WTC11 (cell line): ENCODE measurements around the gene SGSM2. TPM values are rescaled to one million over a fixed set of nuclear protein-coding genes. Genes with fewer than 3 reads are reported as not detected.
"Not testable (repeated sequence)": the region's sequence is repeated elsewhere in the genome, so short reads cannot be mapped to it uniquely, and the experiment has no call there.

Experiments used
- ATAC-seq: fragments of 200-7000 bp; cut with Tn5 transposase; 2 replicates; pipeline ENCODE4 v1.10.0; 2021; ENCODE audit warnings: mild to moderate bottlenecking, moderate library complexity
- CTCF ChIA-PET: fragments of 300-600 bp; sonication (Branson Sonifier 250); formaldehyde crosslinking; loops from one replicate; lab custom pipeline; 2021; ENCODE audit warnings: antibody characterized with exemption; lab: Charles Lee
- POLR2A ChIA-PET: fragments of 350-600 bp; sonication (Branson Sonifier 250); formaldehyde crosslinking; loops from one replicate; lab custom pipeline; 2021; ENCODE audit warnings: antibody characterized with exemption; lab: Charles Lee
- DNase-seq: peaks from one replicate; pipeline ENCODE4 v3.0.0; 2021; ENCODE audit warnings: low spot score
- H3K27ac Mint-ChIP-seq: 2 replicates; pipeline ENCODE4 v1.8.0; 2021; ENCODE audit warnings: mixed read lengths
- H3K27me3 Mint-ChIP-seq: 2 replicates; pipeline ENCODE4 v1.8.0; 2021; ENCODE audit warnings: low read depth, mild to moderate bottlenecking, moderate library complexity, mixed read lengths
- H3K36me3 Mint-ChIP-seq: 2 replicates; pipeline ENCODE4 v1.8.0; 2021; ENCODE audit warnings: mixed read lengths
- H3K4me1 Mint-ChIP-seq: 2 replicates; pipeline ENCODE4 v1.8.0; 2022; ENCODE audit warnings: mixed read lengths
- H3K4me3 Mint-ChIP-seq: 2 replicates; pipeline ENCODE4 v1.8.0; 2021; ENCODE audit warnings: mild to moderate bottlenecking, moderate library complexity, mixed read lengths
- H3K9me3 Mint-ChIP-seq: 2 replicates; pipeline ENCODE4 v1.8.0; 2021; ENCODE audit warnings: mixed read lengths
- CREM ChIP-seq: sonication (generic); formaldehyde crosslinking; IDR thresholded peaks from 2 replicates; pipeline ENCODE4 v1.8.1; 2022; ENCODE audit warnings: mild to moderate bottlenecking, missing genetic modification reagents, moderate library complexity
- FOXJ3 ChIP-seq: sonication (generic); formaldehyde crosslinking; IDR thresholded peaks from 2 replicates; pipeline ENCODE4 v1.9.0; 2021; ENCODE audit warnings: missing genetic modification reagents, mild to moderate bottlenecking, borderline replicate concordance
- KAT7 ChIP-seq: sonication (generic); formaldehyde crosslinking; IDR thresholded peaks from 2 replicates; pipeline ENCODE4 v1.8.1; 2023; ENCODE audit warnings: missing genetic modification reagents, mild to moderate bottlenecking, borderline replicate concordance
- MYBL2 ChIP-seq: sonication (generic); formaldehyde crosslinking; IDR thresholded peaks from 2 replicates; pipeline ENCODE4 v1.8.1; 2023; ENCODE audit warnings: mild to moderate bottlenecking, moderate library complexity, missing genetic modification reagents
- NR1H2 ChIP-seq: sonication (generic); formaldehyde crosslinking; IDR thresholded peaks from 2 replicates; pipeline ENCODE4 v1.9.0; 2021; ENCODE audit warnings: mild to moderate bottlenecking, moderate library complexity, missing genetic modification reagents
- NR2C2 ChIP-seq: sonication (generic); formaldehyde crosslinking; IDR thresholded peaks from 2 replicates; pipeline ENCODE4 v1.8.0; 2022; ENCODE audit warnings: mild to moderate bottlenecking, missing genetic modification reagents
- NR3C1 ChIP-seq: sonication (generic); formaldehyde crosslinking; conservative IDR thresholded peaks from 2 replicates; pipeline ENCODE4 v1.8.1; 2023; ENCODE audit warnings: low read depth, mild to moderate bottlenecking, missing genetic modification reagents
- RELA ChIP-seq: sonication (generic); formaldehyde crosslinking; IDR thresholded peaks from 2 replicates; pipeline ENCODE4 v1.8.1; 2022; ENCODE audit warnings: missing genetic modification reagents, mild to moderate bottlenecking, borderline replicate concordance
- TEAD1 ChIP-seq: sonication (generic); formaldehyde crosslinking; IDR thresholded peaks from 2 replicates; pipeline ENCODE4 v1.8.0; 2022; ENCODE audit warnings: mild to moderate bottlenecking, missing genetic modification reagents
- ZNF219 ChIP-seq: sonication (generic); formaldehyde crosslinking; IDR thresholded peaks from 2 replicates; pipeline ENCODE4 v1.8.0; 2023; ENCODE audit warnings: missing genetic modification reagents, mild to moderate bottlenecking, borderline replicate concordance
- ZNF232 ChIP-seq: sonication (generic); formaldehyde crosslinking; IDR thresholded peaks from 2 replicates; pipeline ENCODE4 v1.8.0; 2022; ENCODE audit warnings: mild to moderate bottlenecking, missing genetic modification reagents
- ZNF396 ChIP-seq: fragments of 250-450 bp; sonication (Bioruptor Pico); IDR thresholded peaks from 2 replicates; pipeline ENCODE4 v1.8.0; 2021; ENCODE audit warnings: mild to moderate bottlenecking, moderate library complexity, borderline replicate concordance
- total RNA-seq: library from RNA; stranded (reverse); gene quantifications from 3 replicates; pipeline ENCODE4 v1.2.3, GENCODE V29; 2021
- TF ChIP-seq, protein P1 (sequence below): sonication (generic); formaldehyde crosslinking; IDR thresholded peaks from 2 replicates; pipeline ENCODE4 v1.8.1; 2023; ENCODE audit warnings: mild to moderate bottlenecking, missing genetic modification reagents, borderline replicate concordance
- TF ChIP-seq, protein P2 (sequence below): fragments of 250-450 bp; sonication (Bioruptor Pico); IDR thresholded peaks from 2 replicates; pipeline ENCODE4 v1.9.0; 2021; ENCODE audit warnings: mild to moderate bottlenecking
- TF ChIP-seq, protein P3 (sequence below): sonication (generic); formaldehyde crosslinking; IDR thresholded peaks from 2 replicates; pipeline ENCODE4 v1.8.1; 2023; ENCODE audit warnings: mild to moderate bottlenecking, moderate library complexity, missing genetic modification reagents
- TF ChIP-seq, protein P4 (sequence below): sonication (generic); formaldehyde crosslinking; conservative IDR thresholded peaks from 2 replicates; pipeline ENCODE4 v1.8.1; 2023; ENCODE audit warnings: mild to moderate bottlenecking, low read depth, missing genetic modification reagents, moderate library complexity

SGSM2 gene
- total RNA-seq, 1 experiment from 2014 or later, result 50.3 TPM

DNA sequence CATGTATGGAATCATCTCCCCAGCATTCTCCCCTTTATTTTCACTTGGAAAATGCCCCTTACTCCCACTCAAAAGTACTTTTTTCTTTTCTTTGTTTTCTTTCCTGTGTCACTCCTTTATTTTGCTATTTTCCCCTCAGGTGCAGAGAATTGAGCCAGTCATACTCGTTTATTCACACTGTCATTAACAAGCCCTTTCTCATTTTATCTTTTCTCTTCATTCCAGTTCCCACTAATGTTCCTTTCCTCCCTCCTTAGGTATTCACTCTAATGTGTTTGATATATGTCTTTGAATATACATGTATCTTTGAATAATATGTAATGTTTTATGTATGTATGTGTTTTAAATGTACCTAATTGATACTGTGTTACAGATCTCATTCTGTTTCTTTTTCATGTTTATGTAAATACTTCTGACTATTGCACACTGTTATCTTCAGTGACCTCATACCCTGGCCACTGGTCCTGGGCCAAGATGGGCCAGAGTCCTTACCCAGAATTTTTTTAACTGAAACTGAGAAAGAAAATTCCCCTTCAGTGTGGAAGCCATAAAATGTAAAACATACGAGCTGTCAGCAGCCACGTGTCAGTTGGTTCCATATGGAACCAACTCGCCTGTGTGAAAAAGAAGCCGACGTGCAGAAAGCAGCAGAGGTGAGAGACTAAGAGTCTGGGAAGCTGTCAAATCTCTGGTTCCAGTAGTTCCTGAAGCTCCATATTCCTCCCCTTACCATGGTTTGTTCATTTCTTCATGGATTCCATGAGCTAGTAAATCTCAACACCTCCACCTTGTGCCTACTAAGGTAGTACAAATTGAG is 27.8 kb upstream of the SGSM2 start (continued):
- TF ChIP-seq TEAD1, result no peak
- no peak for TF ChIP-seq NR2C2
- TF ChIP-seq, protein P1, sequence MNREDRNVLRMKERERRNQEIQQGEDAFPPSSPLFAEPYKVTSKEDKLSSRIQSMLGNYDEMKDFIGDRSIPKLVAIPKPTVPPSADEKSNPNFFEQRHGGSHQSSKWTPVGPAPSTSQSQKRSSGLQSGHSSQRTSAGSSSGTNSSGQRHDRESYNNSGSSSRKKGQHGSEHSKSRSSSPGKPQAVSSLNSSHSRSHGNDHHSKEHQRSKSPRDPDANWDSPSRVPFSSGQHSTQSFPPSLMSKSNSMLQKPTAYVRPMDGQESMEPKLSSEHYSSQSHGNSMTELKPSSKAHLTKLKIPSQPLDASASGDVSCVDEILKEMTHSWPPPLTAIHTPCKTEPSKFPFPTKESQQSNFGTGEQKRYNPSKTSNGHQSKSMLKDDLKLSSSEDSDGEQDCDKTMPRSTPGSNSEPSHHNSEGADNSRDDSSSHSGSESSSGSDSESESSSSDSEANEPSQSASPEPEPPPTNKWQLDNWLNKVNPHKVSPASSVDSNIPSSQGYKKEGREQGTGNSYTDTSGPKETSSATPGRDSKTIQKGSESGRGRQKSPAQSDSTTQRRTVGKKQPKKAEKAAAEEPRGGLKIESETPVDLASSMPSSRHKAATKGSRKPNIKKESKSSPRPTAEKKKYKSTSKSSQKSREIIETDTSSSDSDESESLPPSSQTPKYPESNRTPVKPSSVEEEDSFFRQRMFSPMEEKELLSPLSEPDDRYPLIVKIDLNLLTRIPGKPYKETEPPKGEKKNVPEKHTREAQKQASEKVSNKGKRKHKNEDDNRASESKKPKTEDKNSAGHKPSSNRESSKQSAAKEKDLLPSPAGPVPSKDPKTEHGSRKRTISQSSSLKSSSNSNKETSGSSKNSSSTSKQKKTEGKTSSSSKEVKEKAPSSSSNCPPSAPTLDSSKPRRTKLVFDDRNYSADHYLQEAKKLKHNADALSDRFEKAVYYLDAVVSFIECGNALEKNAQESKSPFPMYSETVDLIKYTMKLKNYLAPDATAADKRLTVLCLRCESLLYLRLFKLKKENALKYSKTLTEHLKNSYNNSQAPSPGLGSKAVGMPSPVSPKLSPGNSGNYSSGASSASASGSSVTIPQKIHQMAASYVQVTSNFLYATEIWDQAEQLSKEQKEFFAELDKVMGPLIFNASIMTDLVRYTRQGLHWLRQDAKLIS (CRISPR knock-in tag), result no peak
- no peak for TF ChIP-seq ZNF232 (CRISPR knock-in tag)

DNA sequence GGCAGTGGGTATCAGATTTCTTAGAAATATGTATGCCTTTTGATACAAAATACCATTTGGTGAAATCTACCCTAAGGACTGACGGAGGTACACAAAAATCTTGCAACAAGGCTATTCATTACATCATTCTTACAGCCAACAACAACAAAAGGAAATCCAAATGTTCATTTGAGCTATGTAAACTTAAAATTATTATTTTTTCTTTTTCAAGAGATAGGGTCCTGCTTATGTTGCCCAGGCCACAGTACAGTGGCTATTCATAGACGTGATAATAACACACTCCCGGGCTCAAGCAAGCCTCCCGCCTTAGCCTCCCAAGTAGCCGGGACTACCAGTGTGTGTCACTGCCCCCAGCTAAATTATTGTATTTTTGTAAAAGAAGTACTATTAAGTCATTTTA is 24.6 kb upstream of the SGSM2 start:
- TF ChIP-seq NR3C1 (CRISPR knock-in tag) (no peak), FOXJ3 (no peak), ZNF396 (CRISPR knock-in tag) (no peak), MYBL2 (CRISPR knock-in tag) (no peak), CREM (CRISPR knock-in tag) (no peak), NR1H2 (CRISPR knock-in tag) (no peak), KAT7 (CRISPR knock-in tag) (no peak), RELA (CRISPR knock-in tag) (no peak), ZNF219 (CRISPR knock-in tag) (no peak)
- TF ChIP-seq, protein P2, sequence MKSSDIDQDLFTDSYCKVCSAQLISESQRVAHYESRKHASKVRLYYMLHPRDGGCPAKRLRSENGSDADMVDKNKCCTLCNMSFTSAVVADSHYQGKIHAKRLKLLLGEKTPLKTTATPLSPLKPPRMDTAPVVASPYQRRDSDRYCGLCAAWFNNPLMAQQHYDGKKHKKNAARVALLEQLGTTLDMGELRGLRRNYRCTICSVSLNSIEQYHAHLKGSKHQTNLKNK (CRISPR knock-in tag), result no peak
- TF ChIP-seq, protein P3, sequence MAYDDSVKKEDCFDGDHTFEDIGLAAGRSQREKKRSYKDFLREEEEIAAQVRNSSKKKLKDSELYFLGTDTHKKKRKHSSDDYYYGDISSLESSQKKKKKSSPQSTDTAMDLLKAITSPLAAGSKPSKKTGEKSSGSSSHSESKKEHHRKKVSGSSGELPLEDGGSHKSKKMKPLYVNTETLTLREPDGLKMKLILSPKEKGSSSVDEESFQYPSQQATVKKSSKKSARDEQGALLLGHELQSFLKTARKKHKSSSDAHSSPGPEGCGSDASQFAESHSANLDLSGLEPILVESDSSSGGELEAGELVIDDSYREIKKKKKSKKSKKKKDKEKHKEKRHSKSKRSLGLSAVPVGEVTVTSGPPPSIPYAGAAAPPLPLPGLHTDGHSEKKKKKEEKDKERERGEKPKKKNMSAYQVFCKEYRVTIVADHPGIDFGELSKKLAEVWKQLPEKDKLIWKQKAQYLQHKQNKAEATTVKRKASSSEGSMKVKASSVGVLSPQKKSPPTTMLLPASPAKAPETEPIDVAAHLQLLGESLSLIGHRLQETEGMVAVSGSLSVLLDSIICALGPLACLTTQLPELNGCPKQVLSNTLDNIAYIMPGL, result no peak
- TF ChIP-seq, protein P4, sequence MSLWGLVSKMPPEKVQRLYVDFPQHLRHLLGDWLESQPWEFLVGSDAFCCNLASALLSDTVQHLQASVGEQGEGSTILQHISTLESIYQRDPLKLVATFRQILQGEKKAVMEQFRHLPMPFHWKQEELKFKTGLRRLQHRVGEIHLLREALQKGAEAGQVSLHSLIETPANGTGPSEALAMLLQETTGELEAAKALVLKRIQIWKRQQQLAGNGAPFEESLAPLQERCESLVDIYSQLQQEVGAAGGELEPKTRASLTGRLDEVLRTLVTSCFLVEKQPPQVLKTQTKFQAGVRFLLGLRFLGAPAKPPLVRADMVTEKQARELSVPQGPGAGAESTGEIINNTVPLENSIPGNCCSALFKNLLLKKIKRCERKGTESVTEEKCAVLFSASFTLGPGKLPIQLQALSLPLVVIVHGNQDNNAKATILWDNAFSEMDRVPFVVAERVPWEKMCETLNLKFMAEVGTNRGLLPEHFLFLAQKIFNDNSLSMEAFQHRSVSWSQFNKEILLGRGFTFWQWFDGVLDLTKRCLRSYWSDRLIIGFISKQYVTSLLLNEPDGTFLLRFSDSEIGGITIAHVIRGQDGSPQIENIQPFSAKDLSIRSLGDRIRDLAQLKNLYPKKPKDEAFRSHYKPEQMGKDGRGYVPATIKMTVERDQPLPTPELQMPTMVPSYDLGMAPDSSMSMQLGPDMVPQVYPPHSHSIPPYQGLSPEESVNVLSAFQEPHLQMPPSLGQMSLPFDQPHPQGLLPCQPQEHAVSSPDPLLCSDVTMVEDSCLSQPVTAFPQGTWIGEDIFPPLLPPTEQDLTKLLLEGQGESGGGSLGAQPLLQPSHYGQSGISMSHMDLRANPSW (CRISPR knock-in tag), result no peak
- Mint-ChIP-seq H3K36me3 (no peaks in the 10 kb centered on the region), H3K9me3 (no peaks in the 10 kb centered on the region), H3K27ac (no peak overlapping the region), H3K4me3 (no peak overlapping the region), H3K4me1 (no peaks in the 10 kb centered on the region), H3K27me3 (no peaks in the 10 kb centered on the region)
- ChIA-PET POLR2A (interaction anchor here (0.6 kb wide), 1 partner anchor 680 kb away, joined by 4 read pairs; no protein-coding TSS in a partner anchor), CTCF (no interaction called here)
- no peak for ATAC-seq
- DNase-seq, result no peak

DNA sequence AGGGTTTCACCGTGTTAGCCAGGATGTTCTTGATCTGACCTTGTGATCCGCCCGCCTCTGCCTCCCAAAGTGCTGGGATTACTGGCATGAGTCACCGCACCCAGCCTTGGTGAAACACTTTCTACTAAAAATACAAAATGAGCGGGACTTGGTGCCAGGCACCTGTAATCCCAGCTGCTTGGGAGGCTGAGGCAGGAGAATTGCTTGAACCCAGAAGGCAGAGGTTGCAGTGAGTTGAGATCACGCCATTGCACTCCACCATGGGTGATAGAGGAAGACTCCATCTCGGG is 20.4 kb upstream of the SGSM2 start:
- H3K4me3 Mint-ChIP-seq, H3K9me3 Mint-ChIP-seq, POLR2A ChIA-PET, H3K27ac Mint-ChIP-seq, DNase-seq, H3K27me3 Mint-ChIP-seq, H3K4me1 Mint-ChIP-seq, H3K36me3 Mint-ChIP-seq, ATAC-seq: not testable (repeated sequence)
- CTCF ChIA-PET, result interaction anchor here (0.6 kb wide), 1 partner anchor 99 kb away, joined by 3 read pairs; no protein-coding TSS in a partner anchor
